ENCODE measurements around the gene IPCEF1.
A peak's percentile ranks its signal among the peaks of the same experiment; 100 is the strongest.

IPCEF1 gene

GRCh38 chr6:154297210-154297609 lies 59.4 kb downstream of the IPCEF1 start:
- no peak for DNase-seq (ENCODE audit: low read depth in 2 of 2)

GRCh38 chr6:154295733-154296132 lies 60.9 kb downstream of the IPCEF1 start:
- no peak for DNase-seq (ENCODE audit: low read depth in 2 of 2)

- DNase-seq (ENCODE audit: low read depth in 2 of 2), result no peak
These were observed 63.6 kb downstream of the IPCEF1 start for GRCh38 chr6:154292855-154293519.

- no peak for DNase-seq (ENCODE audit: low read depth in 2 of 2)
These were observed 64.5 kb downstream of the IPCEF1 start for GRCh38 chr6:154292066-154292465.

- no peak for DNase-seq (ENCODE audit: low read depth in 2 of 2)
These were observed 66.6 kb downstream of the IPCEF1 start for GRCh38 chr6:154289818-154290508.

- DNase-seq (ENCODE audit: low read depth in 2 of 2), result no peak
These were observed 70.8 kb downstream of the IPCEF1 start for GRCh38 chr6:154285826-154286225.

GRCh38 chr6:154284313-154284853 lies 72.2 kb downstream of the IPCEF1 start:
- DNase-seq (ENCODE audit: low read depth in 2 of 2), result no peak

GRCh38 chr6:154280521-154280920 lies 76.1 kb downstream of the IPCEF1 start:
- no peak for DNase-seq (ENCODE audit: low read depth in 2 of 2)

- peak in 1 of 2 experiments; percentile 28 for DNase-seq (ENCODE audit: low read depth in 2 of 2)
These were observed 79.0 kb downstream of the IPCEF1 start for GRCh38 chr6:154277629-154278017.

GRCh38 chr6:154276810-154277628 lies 79.6 kb downstream of the IPCEF1 start:
- no peak for DNase-seq (ENCODE audit: low read depth in 2 of 2)

- no peak for DNase-seq (ENCODE audit: low read depth in 2 of 2)
These were observed 82.4 kb downstream of the IPCEF1 start for GRCh38 chr6:154274168-154274567.

GRCh38 chr6:154268486-154268885 lies 88.1 kb downstream of the IPCEF1 start:
- DNase-seq (ENCODE audit: low read depth in 2 of 2), result no peak

GRCh38 chr6:154267508-154268106 lies 89.0 kb downstream of the IPCEF1 start:
- no peak for DNase-seq (ENCODE audit: low read depth in 2 of 2)

GRCh38 chr6:154266560-154267099 lies 90.0 kb downstream of the IPCEF1 start:
- no peak for DNase-seq (ENCODE audit: low read depth in 2 of 2)

GRCh38 chr6:154261688-154262397 lies 94.8 kb downstream of the IPCEF1 start:
- DNase-seq (ENCODE audit: low read depth in 2 of 2), result no peak

GRCh38 chr6:154258064-154258757 lies 98.4 kb downstream of the IPCEF1 start:
- no peak for DNase-seq (ENCODE audit: low read depth in 2 of 2)

- no peak for DNase-seq (ENCODE audit: low read depth in 2 of 2)
These were observed 99.5 kb downstream of the IPCEF1 start for GRCh38 chr6:154257067-154257466.

GRCh38 chr6:154252678-154253077 lies 103.9 kb downstream of the IPCEF1 start:
- no peak for DNase-seq (ENCODE audit: low read depth in 2 of 2)

- DNase-seq (ENCODE audit: low read depth in 2 of 2), result no peak
These were observed 105.5 kb downstream of the IPCEF1 start for GRCh38 chr6:154251116-154251515.

Data from stimulated activated CD4-positive, alpha-beta T cell treated with anti-CD3 and anti-CD28 coated beads, Interleukin-12 subunit alpha, Interleukin-12 subunit beta, amount 100 ng/mL, for 24 hours (primary cell).